ENCODE results near the gene OR52W1. TPM values are rescaled to one million over a fixed set of nuclear protein-coding genes. Genes with fewer than 3 reads are reported as not detected.

OR52W1 gene
- total and polyA plus RNA-seq, 10 of the 15 experiments (the other 5 are each of a cell fraction or from before 2014, with no cell fraction given), result not detected

DNA sequence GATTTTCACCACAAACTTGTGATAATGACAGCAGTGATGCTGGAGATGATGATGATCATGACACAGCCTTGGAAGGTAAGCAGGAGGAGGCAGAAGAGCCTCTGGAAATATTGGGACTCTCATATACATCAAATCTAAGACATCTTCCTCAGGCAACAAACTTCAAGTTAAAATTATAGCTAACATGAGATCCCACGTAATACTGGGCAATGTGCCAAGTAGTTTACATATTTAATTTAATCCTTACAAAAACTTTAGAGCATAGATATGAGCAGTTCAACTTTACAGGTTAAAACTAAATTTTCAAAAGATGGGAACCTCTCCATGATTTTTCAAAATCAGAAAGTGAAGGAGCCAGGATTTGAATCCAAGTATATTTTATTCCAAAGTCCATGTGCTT is 47.9 kb upstream of the OR52W1 start:
- Histone ChIP-seq H3K9me3 (replicated peaks; ENCODE audit: control insufficient read depth, insufficient read depth, low read length) (no peaks in the 10 kb centered on the region), H3K27me3 (replicated peaks in 1 of 2; ENCODE audit: control insufficient read depth in 2 of 2, insufficient read depth in 2 of 2, low read length in 1 of 2) (no peaks in the 10 kb centered on the region), H3K9ac (ENCODE audit: control insufficient read depth, insufficient read depth, low read length) (no peak overlapping the region), H3K36me3 (ENCODE audit: control insufficient read depth in 2 of 2, insufficient read depth in 2 of 2, low read length in 1 of 2) (no peaks in the 10 kb centered on the region), H3K27ac (ENCODE audit: control insufficient read depth, insufficient read depth) (no peak overlapping the region), H4K20me1 (ENCODE audit: control insufficient read depth, insufficient read depth) (no peaks in the 10 kb centered on the region), H3K4me2 (ENCODE audit: control insufficient read depth, insufficient read depth) (no peak overlapping the region), H2AFZ (ENCODE audit: control insufficient read depth, low read depth, low read length) (no peak overlapping the region), H3K4me1 (ENCODE audit: control insufficient read depth, insufficient read depth, low read length) (no peaks in the 10 kb centered on the region), H3K4me3 (no peak overlapping the region), H3K79me2 (ENCODE audit: control insufficient read depth, insufficient read depth, low read length) (no peaks in the 10 kb centered on the region)
- intact Hi-C loops (cut with micrococcal nuclease; ENCODE audit: unreplicated experiment) (no loop called here), in situ Hi-C loops (cut with MboI) (no loop called here)
- WGBS (ENCODE audit: insufficient coverage, insufficient replicate concordance, low lambda C conversion rate, missing lambda C conversion rate), result 0% methylated on average over 1 of the region's 1 CpG
- ATAC-seq (no peak), FAIRE-seq (no peak), DNase-seq (ENCODE audit: low read depth, low spot score) (no peak)
- ChIA-PET CTCF (no interaction called here), POLR2A (no interaction called here), RAD21 (ENCODE audit: unreplicated experiment) (no interaction called here), SMC1A (ENCODE audit: uncharacterized antibody, unreplicated experiment) (interaction anchor here (1.5 kb wide), 1 partner anchor 126 kb away, joined by 3 read pairs; no protein-coding TSS in a partner anchor)
- TF ChIP-seq PML (IDR thresholded peaks at IDR 0.05; ENCODE audit: low read length), result no peak
- BruUV-seq (replicated peaks), result no TSS peak

DNA sequence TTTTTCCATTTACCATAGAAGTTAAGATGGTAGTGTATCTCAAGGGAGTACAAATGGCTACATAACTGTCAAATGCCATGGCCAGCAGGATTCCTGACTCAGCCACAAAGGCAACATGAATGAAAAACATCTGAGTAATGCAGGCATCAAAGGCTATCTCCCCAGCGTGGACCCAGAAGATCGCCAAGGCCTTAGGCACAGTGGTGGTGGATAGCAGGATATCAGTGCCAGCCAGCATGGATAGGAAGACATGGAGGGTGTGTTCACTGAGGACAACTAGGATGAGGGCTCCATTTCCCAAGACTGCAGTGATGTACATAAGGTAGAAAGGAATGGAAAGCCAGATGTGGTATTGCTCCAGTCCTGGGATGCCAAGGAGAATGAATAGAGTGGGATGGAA is 46.9 kb upstream of the OR52W1 start:
- RAD21 ChIA-PET (ENCODE audit: unreplicated experiment), result no interaction called here
- no peak for FAIRE-seq
- WGBS (ENCODE audit: insufficient coverage, insufficient replicate concordance, low lambda C conversion rate, missing lambda C conversion rate), result 61% methylated on average over 2 of the region's 2 CpGs

More for the DNA sequence above, 46.9 kb upstream of the OR52W1 start:
- no peaks in the 10 kb centered on the region for H3K4me1 ChIP-seq (ENCODE audit: control insufficient read depth, insufficient read depth, low read length)
- TF ChIP-seq ASH2L (IDR thresholded peaks at IDR 0.05; ENCODE audit: borderline replicate concordance, low read depth), result no peak
- no peak for TF ChIP-seq YY1 (IDR thresholded peaks at IDR 0.05; ENCODE audit: low read depth, low read length)
- no peak for TF ChIP-seq CREB1 (IDR thresholded peaks at IDR 0.05; ENCODE audit: low read depth)
- no peak for TF ChIP-seq TARDBP (IDR thresholded peaks at IDR 0.05; ENCODE audit: borderline replicate concordance)
- TF ChIP-seq KDM1A (IDR thresholded peaks at IDR 0.05; ENCODE audit: borderline replicate concordance), result no peak
- in situ Hi-C loops (cut with MboI) (no loop called here), intact Hi-C loops (cut with micrococcal nuclease; ENCODE audit: unreplicated experiment) (no loop called here)
- H3K9me3 ChIP-seq (replicated peaks; ENCODE audit: control insufficient read depth, insufficient read depth, low read length), result no peaks in the 10 kb centered on the region
- BruUV-seq (replicated peaks), result no TSS peak
- no peak for ATAC-seq
- ChIA-PET POLR2A (no interaction called here), CTCF (no interaction called here), SMC1A (ENCODE audit: uncharacterized antibody, unreplicated experiment) (no interaction called here)
- no peaks in the 10 kb centered on the region for H3K36me3 ChIP-seq (ENCODE audit: control insufficient read depth in 2 of 2, insufficient read depth in 2 of 2, low read length in 1 of 2)
- no peaks in the 10 kb centered on the region for H3K79me2 ChIP-seq (ENCODE audit: control insufficient read depth, insufficient read depth, low read length)
- DNase-seq (ENCODE audit: low read depth, low spot score), result no peak
- no peaks in the 10 kb centered on the region for H3K27me3 ChIP-seq (replicated peaks in 1 of 2; ENCODE audit: control insufficient read depth in 2 of 2, insufficient read depth in 2 of 2, low read length in 1 of 2)
- H3K9ac ChIP-seq (ENCODE audit: control insufficient read depth, insufficient read depth, low read length), result no peak overlapping the region
- H3K4me3 ChIP-seq, result no peak overlapping the region
- no peak overlapping the region for H3K4me2 ChIP-seq (ENCODE audit: control insufficient read depth, insufficient read depth)
- no peak overlapping the region for H3K27ac ChIP-seq (ENCODE audit: control insufficient read depth, insufficient read depth)
- no peaks in the 10 kb centered on the region for H4K20me1 ChIP-seq (ENCODE audit: control insufficient read depth, insufficient read depth)
- no peak overlapping the region for H2AFZ ChIP-seq (ENCODE audit: control insufficient read depth, low read depth, low read length)

Measured in GM12878 (cell line).